SK-N-SH (cell line): Measurements from ENCODE around the gene TNFRSF1A. TPM values are rescaled to one million over a fixed set of nuclear protein-coding genes. Genes with fewer than 3 reads are reported as not detected.

ENCODE experiments used
- CTCF ChIA-PET: fragments of 300-600, 350-600 bp; formaldehyde crosslinking; extraction: SDS; loops from one replicate; lab custom pipeline; 2021; lab: Yijun Ruan, JAX
- POLR2A ChIA-PET: fragments of 350-600 bp; sonication (Branson Sonifier 250); formaldehyde crosslinking; extraction: SDS; loops from one replicate; lab custom pipeline; 2020; ENCODE audit warnings: antibody characterized with exemption, inconsistent platforms; lab: Yijun Ruan, JAX
- DNase-seq: peaks from one replicate; pipeline ENCODE4 v3.0.0; 2012
- H2AFZ ChIP-seq: fragments of 200-600 bp; sonication (generic); 2 replicates; pipeline ENCODE4 v1.8.1; 2016; ENCODE audit warnings: antibody characterized with exemption, mild to moderate bottlenecking, low read depth
- H3F3A ChIP-seq: fragments of 200-600 bp; sonication (generic); replicated peaks from 2 replicates; pipeline ENCODE3; 2016; ENCODE audit warnings: antibody characterized with exemption, mild to moderate bottlenecking; ENCODE audit not compliant: insufficient read depth
- H3K27ac ChIP-seq, 2 experiments: fragments of 200-500 bp in 1 of 2; fragments of 200-600 bp in 1 of 2; sonication (Bioruptor generic) in 1 of 2; sonication (generic), shearing (Covaris generic) in 1 of 2; 2 replicates each; pipeline versions ENCODE4 v1.5.1 to v1.6.1; 2014 to 2016; ENCODE audit warnings: low read depth in 2 of 2, inconsistent platforms in 1 of 2, low read length in 1 of 2, mild to moderate bottlenecking in 1 of 2, mixed read lengths in 1 of 2
- H3K27me3 ChIP-seq: fragments of 200-600 bp; sonication (generic), shearing (Covaris generic); 2 replicates; pipeline ENCODE4 v1.6.1; 2016; ENCODE audit warnings: mixed run types; ENCODE audit not compliant: insufficient read depth
- H3K36me3 ChIP-seq, 2 experiments: fragments of 200-500 bp in 1 of 2; fragments of 200-600 bp in 1 of 2; sonication (Bioruptor generic) in 1 of 2; sonication (generic) in 1 of 2; replicated peaks in 1 of 2; 2 replicates each; pipeline versions ENCODE3 to v1.5.1; 2014 to 2016; ENCODE audit warnings: low read length in 1 of 2, mild to moderate bottlenecking in 1 of 2; ENCODE audit not compliant: insufficient read depth in 2 of 2, control insufficient read depth in 1 of 2
- H3K4me1 ChIP-seq, 2 experiments: fragments of 200-500 bp in 1 of 2; fragments of 200-600 bp in 1 of 2; sonication (Bioruptor generic) in 1 of 2; sonication (generic), shearing (Covaris generic) in 1 of 2; 2 replicates each; pipeline versions ENCODE4 v1.5.1 to v1.6.1; 2014 to 2016; ENCODE audit warnings: low read depth in 1 of 2, low read length in 1 of 2, mixed run types in 1 of 2; ENCODE audit not compliant: insufficient read depth in 2 of 2, control insufficient read depth in 1 of 2
- H3K4me2 ChIP-seq: fragments of 200-600 bp; sonication (generic), shearing (Covaris generic); 2 replicates; pipeline ENCODE4 v1.6.1; 2017; ENCODE audit warnings: mixed run types
- H3K4me3 ChIP-seq, 2 experiments: fragments of 200-500 bp in 1 of 2; fragments of 200-600 bp in 1 of 2; sonication (Bioruptor generic) in 1 of 2; sonication (generic), shearing (Covaris generic) in 1 of 2; 2 replicates each; pipeline versions ENCODE4 v1.5.1 to v1.8.1; 2014 to 2016; ENCODE audit warnings: low read depth in 2 of 2, inconsistent platforms in 1 of 2, low read length in 1 of 2, mild to moderate bottlenecking in 1 of 2, mixed read lengths in 1 of 2, moderate library complexity in 1 of 2
- H3K79me2 ChIP-seq: fragments of 200-600 bp; sonication (generic); 2 replicates; pipeline ENCODE4 v1.8.1; 2017; ENCODE audit warnings: mild to moderate bottlenecking; ENCODE audit not compliant: insufficient read depth
- H3K9ac ChIP-seq: fragments of 200-600 bp; sonication (generic); 2 replicates; pipeline ENCODE4 v1.6.1; 2017; ENCODE audit warnings: mixed run types
- H3K9me2 ChIP-seq: fragments of 200-600 bp; sonication (generic); 2 replicates; pipeline ENCODE4 v1.6.1; 2017; ENCODE audit warnings: mixed run types
- H3K9me3 ChIP-seq: fragments of 200-600 bp; sonication (generic); 2 replicates; pipeline ENCODE4 v1.6.1; 2017; ENCODE audit warnings: mixed run types, mild to moderate bottlenecking, moderate library complexity
- H4K20me1 ChIP-seq: fragments of 200-600 bp; sonication (generic); 2 replicates; pipeline ENCODE4 v1.6.1; 2017; ENCODE audit warnings: mild to moderate bottlenecking, mixed run types; ENCODE audit not compliant: insufficient read depth
- ELF1 ChIP-seq: IDR thresholded peaks from 2 replicates; pipeline ENCODE4 v1.4.0; 2012
- EZH2phosphoT487 ChIP-seq: fragments of 200-600 bp; sonication (generic); IDR thresholded peaks from 2 replicates; pipeline ENCODE4 v1.6.1; 2017; ENCODE audit warnings: low read depth, mixed run types, mild to moderate bottlenecking, antibody characterized with exemption, moderate library complexity, borderline replicate concordance
- FOXM1 ChIP-seq: IDR thresholded peaks from 2 replicates; pipeline ENCODE4 v1.4.0; 2012; ENCODE audit warnings: low read depth, mild to moderate bottlenecking
- GABPA ChIP-seq: IDR thresholded peaks from 2 replicates; pipeline ENCODE4 v1.4.0; 2012; ENCODE audit warnings: low read depth, mild to moderate bottlenecking
- GATA2 ChIP-seq: sonication (generic); formaldehyde crosslinking; IDR thresholded peaks from 2 replicates; pipeline ENCODE4 v1.5.0; 2020; ENCODE audit warnings: mild to moderate bottlenecking, missing genetic modification reagents
- IRF3 ChIP-seq: fragments of 150-350 bp; IDR thresholded peaks from 2 replicates; pipeline ENCODE4 v1.6.1; 2016; ENCODE audit warnings: mild to moderate bottlenecking, low read depth, low read length
- JUND ChIP-seq: IDR thresholded peaks from 2 replicates; pipeline ENCODE4 v1.4.0; 2012
- MEF2A ChIP-seq: IDR thresholded peaks from 2 replicates; pipeline ENCODE4 v1.4.0; 2012; ENCODE audit warnings: low read depth, borderline replicate concordance
- NFIC ChIP-seq: IDR thresholded peaks from 2 replicates; pipeline ENCODE4 v1.4.0; 2012; ENCODE audit warnings: borderline replicate concordance
- NRF1 ChIP-seq: IDR thresholded peaks from 2 replicates; pipeline ENCODE4 v1.6.1; 2012; ENCODE audit warnings: low read depth, mild to moderate bottlenecking, low read length
- RAD21 ChIP-seq: IDR thresholded peaks from 2 replicates; pipeline ENCODE4 v1.6.1; 2012; ENCODE audit warnings: mild to moderate bottlenecking, low read length
- RFX5 ChIP-seq: IDR thresholded peaks from 2 replicates; pipeline ENCODE4 v1.6.1; 2012; ENCODE audit warnings: mild to moderate bottlenecking, improper control_type of control experiment, low read length
- SIN3A ChIP-seq: IDR thresholded peaks from 2 replicates; pipeline ENCODE4 v1.6.1; 2012; ENCODE audit warnings: low read depth, mild to moderate bottlenecking, low read length, moderate library complexity, borderline replicate concordance
- TCF12 ChIP-seq: IDR thresholded peaks from 2 replicates; pipeline ENCODE4 v1.4.0; 2012
- TEAD4 ChIP-seq: IDR thresholded peaks from 2 replicates; pipeline ENCODE4 v1.4.0; 2012; ENCODE audit warnings: mild to moderate bottlenecking, borderline replicate concordance; ENCODE audit not compliant: insufficient read depth
- YY1 ChIP-seq: IDR thresholded peaks from 2 replicates; pipeline ENCODE4 v1.4.0; 2012; ENCODE audit warnings: low read depth, mild to moderate bottlenecking
- ZBTB33 ChIP-seq: IDR thresholded peaks from 2 replicates; pipeline ENCODE4 v1.4.0; 2012; ENCODE audit warnings: low read depth, borderline replicate concordance
- WGBS: methylation state at CpG from one replicate; pipeline ENCODE4 v1.1.6; 2017; ENCODE audit warnings: low lambda C conversion rate; 5-methylcytosine and 5-hydroxymethylcytosine counted together
- polyA plus RNA-seq, 3 experiments: library from polyadenylated mRNA; depleted of rRNA; stranded (reverse); fragments of >200 nt; gene quantifications; 2 replicates each; pipeline ENCODE4 v1.2.3, GENCODE V29; 2012
- TF ChIP-seq, protein P1 (sequence below): IDR thresholded peaks from 2 replicates; pipeline ENCODE4 v1.6.1; 2012; ENCODE audit warnings: mild to moderate bottlenecking, low read depth, low read length, moderate library complexity
- TF ChIP-seq, protein P2 (sequence below): IDR thresholded peaks from 2 replicates; pipeline ENCODE4; 2012

TNFRSF1A gene
- polyA plus RNA-seq, 1 of the 3 experiments (the other 2 are of a cell fraction) = 92.9 TPM

GRCh38 chr12:6346235-6346832 lies 4.5 kb upstream of the TNFRSF1A start:
- Histone ChIP-seq H3K9me3 (no peaks in the 10 kb centered on the region), H3K9me2 (no peaks in the 10 kb centered on the region), H3K4me1 (peaks cover 5 to 15% of the 10 kb centered on the region in 2 experiments; a peak in 3 of 4 replicates), H2AFZ (no peak overlapping the region), H3K79me2 (peaks cover 15% of the 10 kb centered on the region), H3K27ac (no peak overlapping the region), H4K20me1 (no peaks in the 10 kb centered on the region), H3K9ac (no peak overlapping the region), H3K36me3 (no peaks in the 10 kb centered on the region), H3K4me3 (no peak overlapping the region), H3K4me2 (no peak overlapping the region), H3K27me3 (no peaks in the 10 kb centered on the region), H3F3A (no peaks in the 10 kb centered on the region)
- POLR2A ChIA-PET = interaction anchor here (0.6 kb wide), 1 partner anchor 119 kb away, joined by 3 read pairs; no protein-coding TSS in a partner anchor
- CTCF ChIA-PET = interaction anchor here (0.9 kb wide), 1 partner anchor 119 kb away, joined by 3 read pairs; no protein-coding TSS in a partner anchor
- TF ChIP-seq JUND = no peak
- TF ChIP-seq TCF12 = no peak
- no peak for DNase-seq
- 87% methylated on average over 5 of the region's 5 CpGs for WGBS

DNA sequence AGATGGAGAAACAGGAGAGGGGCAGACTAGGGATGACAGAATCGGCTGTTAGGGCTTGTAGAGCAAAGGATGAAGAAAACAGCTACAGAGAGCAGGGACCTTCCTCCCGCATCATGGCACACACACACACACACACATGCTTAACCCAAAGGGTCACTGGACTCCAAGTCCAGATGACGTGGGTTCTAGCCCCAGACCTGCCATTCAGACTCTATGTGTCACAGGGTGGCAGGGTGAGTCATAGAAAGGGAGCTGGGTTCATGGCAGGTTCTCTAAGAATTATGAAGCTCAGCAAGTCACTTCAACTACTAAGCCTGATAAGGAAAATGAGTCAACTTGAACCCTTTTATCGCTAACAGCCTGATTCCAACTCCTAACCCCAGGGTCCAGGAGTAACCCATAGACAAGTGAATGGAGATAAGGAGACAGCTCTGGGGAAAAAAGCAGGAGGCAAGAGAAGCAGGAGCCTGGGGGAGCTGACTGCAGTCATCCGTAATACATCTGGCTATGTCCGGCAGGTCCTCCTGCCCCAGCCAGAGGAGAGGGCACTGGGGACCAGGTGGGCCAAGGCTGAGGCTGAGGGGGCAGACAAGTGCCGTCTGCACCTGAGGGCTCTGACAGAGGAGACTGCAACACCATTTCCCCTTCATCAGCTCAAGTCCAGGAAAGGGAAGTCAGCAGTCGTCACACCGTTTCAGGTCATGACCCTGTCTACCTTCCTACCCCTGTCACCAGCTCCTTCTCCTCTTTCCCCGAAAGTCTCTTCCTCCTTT lies 3.6 kb upstream of the TNFRSF1A start:
- Histone ChIP-seq H3K9ac (no peak overlapping the region), H3K79me2 (peaks cover 23% of the 10 kb centered on the region), H2AFZ (no peak overlapping the region), H3K4me2 (peak overlapping the region; percentile 9; the same call in 1 of the 2 replicates), H3K4me3 (no peak overlapping the region), H3F3A (no peaks in the 10 kb centered on the region), H3K36me3 (no peaks in the 10 kb centered on the region), H3K4me1 (peaks cover 11 to 15% of the 10 kb centered on the region in 2 experiments; a peak in 3 of 4 replicates), H3K27ac (peak overlapping the region in 1 of 2 experiments; percentile 24; a peak in 1 of 4 replicates), H4K20me1 (no peaks in the 10 kb centered on the region), H3K9me3 (no peaks in the 10 kb centered on the region), H3K9me2 (no peaks in the 10 kb centered on the region), H3K27me3 (no peaks in the 10 kb centered on the region)
- WGBS = 58% methylated on average over 10 of the region's 10 CpGs
- CTCF ChIA-PET = interaction anchor here (0.9 to 1.0 kb wide), 2 partner anchors 120 to 149 kb away, joined by 3 read pairs; no protein-coding TSS in a partner anchor
- POLR2A ChIA-PET = no interaction called here
- no peak for DNase-seq
- TF ChIP-seq, protein P1, sequence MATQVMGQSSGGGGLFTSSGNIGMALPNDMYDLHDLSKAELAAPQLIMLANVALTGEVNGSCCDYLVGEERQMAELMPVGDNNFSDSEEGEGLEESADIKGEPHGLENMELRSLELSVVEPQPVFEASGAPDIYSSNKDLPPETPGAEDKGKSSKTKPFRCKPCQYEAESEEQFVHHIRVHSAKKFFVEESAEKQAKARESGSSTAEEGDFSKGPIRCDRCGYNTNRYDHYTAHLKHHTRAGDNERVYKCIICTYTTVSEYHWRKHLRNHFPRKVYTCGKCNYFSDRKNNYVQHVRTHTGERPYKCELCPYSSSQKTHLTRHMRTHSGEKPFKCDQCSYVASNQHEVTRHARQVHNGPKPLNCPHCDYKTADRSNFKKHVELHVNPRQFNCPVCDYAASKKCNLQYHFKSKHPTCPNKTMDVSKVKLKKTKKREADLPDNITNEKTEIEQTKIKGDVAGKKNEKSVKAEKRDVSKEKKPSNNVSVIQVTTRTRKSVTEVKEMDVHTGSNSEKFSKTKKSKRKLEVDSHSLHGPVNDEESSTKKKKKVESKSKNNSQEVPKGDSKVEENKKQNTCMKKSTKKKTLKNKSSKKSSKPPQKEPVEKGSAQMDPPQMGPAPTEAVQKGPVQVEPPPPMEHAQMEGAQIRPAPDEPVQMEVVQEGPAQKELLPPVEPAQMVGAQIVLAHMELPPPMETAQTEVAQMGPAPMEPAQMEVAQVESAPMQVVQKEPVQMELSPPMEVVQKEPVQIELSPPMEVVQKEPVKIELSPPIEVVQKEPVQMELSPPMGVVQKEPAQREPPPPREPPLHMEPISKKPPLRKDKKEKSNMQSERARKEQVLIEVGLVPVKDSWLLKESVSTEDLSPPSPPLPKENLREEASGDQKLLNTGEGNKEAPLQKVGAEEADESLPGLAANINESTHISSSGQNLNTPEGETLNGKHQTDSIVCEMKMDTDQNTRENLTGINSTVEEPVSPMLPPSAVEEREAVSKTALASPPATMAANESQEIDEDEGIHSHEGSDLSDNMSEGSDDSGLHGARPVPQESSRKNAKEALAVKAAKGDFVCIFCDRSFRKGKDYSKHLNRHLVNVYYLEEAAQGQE = no peak
- TF ChIP-seq RFX5 = no peak
- TF ChIP-seq IRF3 = no peak
- no peak; the same call in 1 of the 2 replicates for TF ChIP-seq NFIC
- no peak for TF ChIP-seq EZH2phosphoT487
- TF ChIP-seq TEAD4 = no peak
- TF ChIP-seq RAD21 = no peak
- TF ChIP-seq SIN3A = no peak
- TF ChIP-seq, protein P2, sequence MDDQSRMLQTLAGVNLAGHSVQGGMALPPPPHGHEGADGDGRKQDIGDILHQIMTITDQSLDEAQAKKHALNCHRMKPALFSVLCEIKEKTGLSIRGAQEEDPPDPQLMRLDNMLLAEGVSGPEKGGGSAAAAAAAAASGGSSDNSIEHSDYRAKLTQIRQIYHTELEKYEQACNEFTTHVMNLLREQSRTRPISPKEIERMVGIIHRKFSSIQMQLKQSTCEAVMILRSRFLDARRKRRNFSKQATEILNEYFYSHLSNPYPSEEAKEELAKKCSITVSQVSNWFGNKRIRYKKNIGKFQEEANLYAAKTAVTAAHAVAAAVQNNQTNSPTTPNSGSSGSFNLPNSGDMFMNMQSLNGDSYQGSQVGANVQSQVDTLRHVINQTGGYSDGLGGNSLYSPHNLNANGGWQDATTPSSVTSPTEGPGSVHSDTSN = peak; percentile 79
- no peak for TF ChIP-seq YY1
- TF ChIP-seq GATA2 (CRISPR knock-in tag) = no peak
- no peak for TF ChIP-seq GABPA
- TF ChIP-seq MEF2A = no peak
- no peak for TF ChIP-seq ZBTB33
- TF ChIP-seq NRF1 = no peak
- TF ChIP-seq FOXM1 = no peak
- no peak for TF ChIP-seq ELF1
